LoVo (cell line): Measurements from ENCODE around the gene PKD1.

ENCODE experiments used
- DNase-seq: peaks from one replicate; pipeline ENCODE4 v3.0.0-alpha.2; 2016; ENCODE audit warnings: low spot score

PKD1 gene

GRCh38 chr16:2087748-2088631, 47.7 kb downstream of the PKD1 start:
- DNase-seq: no peak

DNA sequence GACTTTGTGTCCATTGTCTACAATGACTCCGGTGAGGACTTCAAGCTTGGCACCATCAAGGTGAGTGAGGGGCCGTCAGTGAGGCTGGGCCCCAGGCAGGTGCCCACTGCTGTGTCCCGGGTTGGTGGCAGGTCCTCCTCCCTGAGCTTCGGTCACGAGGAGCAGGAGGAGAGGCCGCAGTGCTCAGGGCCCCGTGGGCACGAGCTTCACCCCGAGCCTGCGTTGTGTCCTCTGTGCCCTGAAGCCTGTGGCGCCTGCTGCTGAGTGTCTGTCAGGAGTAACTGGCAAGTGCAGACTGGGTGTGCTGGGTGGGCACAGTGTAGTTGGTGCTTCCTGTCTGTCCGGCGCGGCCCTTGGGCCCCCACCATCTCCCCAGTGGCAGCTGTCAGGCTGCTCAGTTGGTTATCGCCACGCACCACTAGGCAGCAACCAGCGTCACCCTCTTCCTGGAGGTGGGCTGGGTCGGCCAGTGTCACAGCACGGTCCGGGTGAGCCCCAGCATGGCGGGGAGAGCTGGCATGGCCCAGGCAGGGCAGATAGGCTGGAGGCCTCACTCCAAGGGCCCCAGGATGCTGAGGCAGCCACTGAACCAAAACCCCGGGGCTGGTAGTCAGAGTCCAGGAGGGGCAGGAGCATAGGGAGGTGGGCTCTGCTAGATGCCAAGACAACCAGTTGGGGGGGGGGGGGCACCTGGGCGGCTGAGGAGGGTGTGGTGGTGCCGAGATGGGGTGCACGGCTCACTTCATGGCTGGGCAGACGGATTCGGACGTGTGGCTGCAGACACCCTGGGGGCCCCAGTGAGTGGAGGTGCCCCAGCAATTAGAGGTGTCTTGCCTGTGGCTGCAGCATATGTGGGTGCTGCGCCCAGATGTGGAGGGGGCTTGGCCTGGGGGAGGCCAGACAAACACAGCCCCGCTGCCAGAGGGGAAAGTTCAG, 48.6 kb downstream of the PKD1 start:
- DNase-seq: no peak

DNA sequence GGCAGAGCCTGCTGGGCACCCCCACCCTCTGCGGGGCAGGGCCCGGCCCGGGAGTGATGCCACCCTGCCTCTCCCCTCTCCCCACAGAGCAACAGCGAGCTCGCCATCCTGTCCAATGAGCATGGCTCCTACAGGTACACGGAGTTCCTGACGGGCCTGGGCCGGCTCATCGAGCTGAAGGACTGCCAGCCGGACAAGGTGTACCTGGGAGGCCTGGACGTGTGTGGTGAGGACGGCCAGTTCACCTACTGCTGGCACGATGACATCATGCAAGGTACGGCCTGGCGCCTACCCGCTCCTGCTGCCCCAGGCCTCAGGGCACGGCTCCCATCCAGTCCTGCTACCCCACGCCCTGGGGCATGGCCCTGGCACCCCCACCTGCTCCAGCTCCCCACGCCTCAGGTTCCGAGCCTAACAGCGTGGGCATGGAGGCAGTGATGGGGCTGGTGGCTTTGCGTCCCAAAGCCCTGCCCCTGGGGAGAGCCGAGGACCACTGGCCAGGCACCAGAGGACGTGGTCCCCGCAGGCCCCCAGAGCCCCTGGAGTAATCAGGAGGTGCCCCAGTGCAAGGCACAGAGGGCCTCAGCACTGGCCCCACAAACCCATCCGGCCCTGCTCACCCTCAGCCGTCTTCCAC, 49.5 kb downstream of the PKD1 start:
- DNase-seq: no peak

DNA sequence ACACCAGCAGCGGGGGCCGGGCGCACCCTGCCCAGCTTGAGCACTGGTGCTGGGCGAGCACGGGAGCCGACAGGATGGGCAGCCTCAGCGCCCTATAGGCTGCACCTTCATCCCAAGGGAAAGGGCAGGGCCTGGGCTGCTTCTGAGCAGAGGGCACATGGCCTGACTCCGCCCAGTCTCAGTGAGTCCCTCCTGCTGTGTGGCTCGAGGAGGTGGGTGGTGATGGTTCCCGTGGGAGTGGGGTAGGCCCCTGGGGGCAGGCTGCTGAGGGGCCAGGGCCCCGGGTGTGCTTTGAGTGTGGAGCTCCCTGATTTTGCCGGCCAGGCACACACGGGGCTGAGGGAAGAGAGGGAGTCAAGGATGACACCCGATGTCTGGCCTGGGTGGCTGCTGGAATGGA, 50.0 kb downstream of the PKD1 start:
- no peak for DNase-seq

DNA sequence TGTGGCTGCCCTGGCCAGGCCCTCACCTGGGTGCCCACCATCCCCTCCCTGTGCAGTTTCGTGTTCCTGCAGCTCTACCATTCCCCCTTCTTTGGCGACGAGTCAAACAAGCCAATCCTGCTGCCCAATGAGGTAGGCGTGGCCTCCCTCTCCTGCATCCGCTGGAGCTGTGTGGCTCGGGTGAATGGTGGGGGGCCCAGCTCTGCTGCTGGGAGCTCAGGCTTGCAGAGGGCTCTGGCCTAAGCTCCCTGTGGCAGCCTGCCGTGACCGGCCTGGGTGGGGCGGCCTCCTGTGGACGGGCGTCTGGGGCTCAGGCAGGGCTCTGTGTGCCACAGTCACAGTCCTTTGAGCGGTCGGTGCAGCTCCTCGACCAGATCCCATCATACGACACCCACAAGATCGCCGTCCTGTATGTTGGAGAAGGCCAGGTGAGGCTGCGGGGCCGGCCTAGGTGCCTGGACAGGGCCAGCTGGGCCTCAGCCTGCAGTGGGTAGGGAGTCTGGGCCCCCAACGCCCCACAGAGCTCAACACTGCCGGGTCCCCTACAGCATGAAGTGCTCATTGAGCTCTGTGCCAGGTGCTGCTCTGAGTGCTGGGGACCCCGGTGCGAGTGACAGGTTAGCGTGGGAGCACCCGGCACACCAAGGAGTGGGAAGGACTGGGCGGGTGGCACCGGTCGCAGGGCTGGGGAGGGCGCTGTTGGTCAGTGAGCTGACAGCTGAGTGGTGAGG, 50.6 kb downstream of the PKD1 start:
- no peak for DNase-seq

GRCh38 chr16:2083876-2084780, 51.6 kb downstream of the PKD1 start:
- no peak for DNase-seq

DNA sequence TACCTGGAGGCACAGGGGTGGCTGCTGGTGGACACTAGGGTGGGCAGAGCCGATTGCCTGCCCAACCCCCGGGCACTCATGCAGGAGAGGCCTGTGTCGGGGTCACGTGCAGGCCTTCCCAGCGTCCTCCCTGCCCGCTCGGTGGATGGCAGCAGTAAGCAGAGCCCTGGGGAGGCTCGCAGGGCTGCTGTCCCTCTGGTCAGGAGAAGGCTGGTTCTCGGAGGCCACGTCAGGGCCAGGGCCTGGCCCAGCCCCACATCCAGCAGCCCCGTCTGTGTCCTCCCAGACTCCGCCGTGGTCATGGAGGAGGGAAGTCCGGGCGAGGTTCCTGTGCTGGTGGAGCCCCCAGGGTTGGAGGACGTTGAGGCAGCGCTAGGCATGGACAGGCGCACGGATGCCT, 52.3 kb downstream of the PKD1 start:
- no peak for DNase-seq

DNA sequence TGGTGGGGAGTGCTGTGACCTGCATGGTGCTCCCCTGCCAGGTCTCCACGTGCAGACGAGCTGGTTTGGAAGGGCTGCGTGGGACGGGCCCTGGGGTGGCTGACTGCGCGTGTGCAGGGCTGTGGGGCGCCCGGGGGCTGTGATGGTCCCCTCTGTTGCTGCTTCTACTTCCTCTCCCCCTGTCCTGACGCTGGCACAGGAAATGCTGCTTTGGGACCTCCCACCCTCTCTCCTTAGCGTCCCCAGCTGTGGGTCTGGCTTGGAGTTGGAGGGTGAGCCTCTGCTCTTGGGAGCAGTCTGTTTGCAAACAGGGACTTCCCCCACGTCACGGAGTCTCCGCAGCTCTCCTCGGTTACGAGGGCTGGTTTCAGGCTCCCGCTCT, 52.7 kb downstream of the PKD1 start:
- DNase-seq: no peak

- DNase-seq: no peak
These were observed 53.3 kb downstream of the PKD1 start for GRCh38 chr16:2082171-2082982.

- DNase-seq: no peak
These were observed 54.3 kb downstream of the PKD1 start for GRCh38 chr16:2081201-2082084.

- no peak for DNase-seq
These were observed 55.7 kb downstream of the PKD1 start for GRCh38 chr16:2079991-2080390.

DNA sequence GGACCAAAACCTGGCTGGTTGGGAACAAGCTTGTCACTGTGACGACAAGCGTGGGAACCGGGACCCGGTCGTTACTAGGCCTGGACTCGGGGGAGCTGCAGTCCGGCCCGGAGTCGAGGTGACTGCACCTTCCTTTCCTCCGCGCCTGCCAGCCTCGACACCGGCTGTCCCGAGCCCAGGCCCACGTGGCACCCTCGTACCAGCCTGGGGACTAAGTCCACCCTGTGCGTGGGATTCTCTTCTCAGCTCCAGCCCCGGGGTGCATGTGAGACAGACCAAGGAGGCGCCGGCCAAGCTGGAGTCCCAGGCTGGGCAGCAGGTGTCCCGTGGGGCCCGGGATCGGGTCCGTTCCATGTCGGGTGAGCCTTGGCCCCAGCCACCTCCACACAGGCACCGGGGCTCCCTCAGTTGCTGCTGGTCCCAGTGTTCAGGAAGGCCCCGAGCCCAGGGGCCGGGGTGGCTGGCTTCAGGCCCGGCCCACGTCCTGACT, 56.3 kb downstream of the PKD1 start:
- no peak for DNase-seq

DNA sequence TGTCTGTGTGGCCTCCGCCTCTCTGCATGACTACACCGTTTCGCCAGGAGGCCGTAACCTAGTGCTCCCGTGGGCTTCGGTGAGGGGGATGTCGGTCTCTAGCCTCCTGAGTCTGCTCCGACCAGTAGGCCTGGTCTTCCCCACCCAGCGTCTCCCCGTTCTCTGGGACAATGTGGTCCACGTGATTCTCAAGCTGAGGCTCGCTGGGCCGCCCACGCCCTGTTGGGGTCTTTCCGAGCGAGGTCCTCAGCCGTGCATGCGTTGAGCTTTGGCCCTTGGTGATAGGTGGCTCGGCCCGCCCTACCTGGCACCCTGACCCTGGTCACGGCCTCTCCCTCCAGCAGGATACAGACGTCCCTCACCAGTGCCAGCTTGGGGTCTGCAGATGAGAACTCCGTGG, 57.0 kb downstream of the PKD1 start:
- DNase-seq: no peak

DNA sequence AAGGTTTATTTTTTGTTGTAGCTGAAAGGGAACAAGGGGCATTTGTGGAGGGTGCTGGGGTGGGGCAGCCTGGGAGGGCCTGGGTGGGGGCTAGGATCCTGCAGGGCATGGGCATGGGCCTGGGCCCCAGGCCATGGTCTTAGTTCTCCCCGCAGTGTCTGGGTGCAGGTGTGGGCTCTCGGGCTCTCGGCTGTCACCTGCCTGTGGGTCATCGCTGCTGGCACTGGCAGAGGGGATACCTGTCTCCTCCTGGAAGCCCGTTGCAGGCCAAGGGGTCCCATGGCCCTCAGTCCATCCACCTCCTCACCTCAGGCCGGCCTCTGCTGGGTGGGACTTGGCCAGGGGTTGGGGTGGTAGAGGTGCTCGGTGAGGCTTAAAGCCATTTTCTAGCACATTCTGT, 57.6 kb downstream of the PKD1 start:
- no peak for DNase-seq

DNA sequence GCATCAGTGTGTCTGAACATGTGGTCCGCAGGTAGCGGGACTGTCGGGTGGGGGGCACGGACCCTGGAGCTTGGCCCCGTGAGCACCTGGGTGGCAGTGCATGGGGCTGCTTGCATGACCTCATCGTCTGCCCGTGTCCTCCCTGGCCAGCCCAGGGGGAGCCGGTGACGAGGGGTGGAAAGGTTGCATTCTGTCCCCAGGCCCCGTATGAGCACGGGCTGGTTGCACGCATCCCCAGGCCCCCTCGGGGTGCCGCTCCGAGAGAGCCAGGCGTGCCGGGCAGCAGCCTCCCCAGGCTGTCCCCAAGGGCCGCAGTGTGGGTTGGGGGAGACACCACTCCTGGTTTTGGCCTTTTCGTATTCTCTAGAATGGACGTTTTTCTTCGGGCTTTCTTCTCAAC, 58.0 kb downstream of the PKD1 start:
- DNase-seq: no peak

DNA sequence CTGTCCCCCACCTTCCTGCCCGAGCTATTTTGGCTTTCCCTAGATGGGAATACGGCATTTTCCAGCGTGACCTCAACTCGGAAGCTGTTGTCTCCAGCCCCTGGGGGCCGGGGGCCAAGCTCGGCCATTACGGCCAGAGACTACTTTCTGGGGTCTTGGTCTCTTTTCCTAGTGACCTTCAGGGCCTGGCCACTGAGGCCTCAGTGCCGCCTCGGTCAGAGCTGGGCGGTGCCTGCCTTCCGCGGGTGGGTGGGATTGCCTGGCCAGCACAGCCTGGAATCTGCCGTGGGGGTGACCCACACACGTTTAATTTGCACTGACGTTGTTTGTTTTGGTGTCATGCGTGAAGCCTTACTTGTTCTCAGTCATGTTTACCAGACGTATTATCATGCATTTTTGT, 58.7 kb downstream of the PKD1 start:
- no peak for DNase-seq

GRCh38 chr16:2076072-2076865, 59.4 kb downstream of the PKD1 start:
- no peak for DNase-seq

DNA sequence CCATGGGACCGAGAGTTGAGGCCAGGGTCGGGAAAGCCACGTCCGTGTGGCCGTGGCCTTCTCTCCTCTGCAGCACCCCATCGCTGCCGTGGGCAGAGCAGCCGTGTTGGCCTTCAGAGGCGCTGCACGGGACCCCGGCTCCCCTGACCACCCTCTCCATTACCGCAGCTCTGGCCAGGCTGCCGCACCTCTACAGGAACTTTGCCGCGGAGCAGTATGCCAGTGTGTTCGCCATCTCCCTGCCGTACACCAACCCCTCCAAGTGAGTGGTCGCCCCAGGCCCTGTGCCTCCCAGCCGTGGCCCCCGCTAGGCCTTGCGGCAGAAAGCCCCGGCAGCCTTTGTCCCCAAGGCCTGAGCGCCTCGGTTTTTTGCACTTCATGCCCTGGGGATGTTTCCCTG, 60.1 kb downstream of the PKD1 start:
- no peak for DNase-seq
